ENCODE measurements around the gene POC5. TPM values are rescaled to one million over a fixed set of nuclear protein-coding genes. Genes with fewer than 3 reads are reported as not detected.

Gene POC5
- total RNA-seq: 2.7 TPM
- long read RNA-seq, partial matches to known transcripts: 1 of 3 reads
- long read RNA-seq, other reads (novel, unspliced or antisense): 1 of 3 reads

GRCh38 chr5:75717082-75717922, at the start of gene POC5:
POC5 (minus strand) TSS chr5:75717437; CDS start chr5:75712937, 4,500 bp downstream.
- no peaks in the 10 kb centered on the region for H3K27me3 ChIP-seq (ENCODE audit: low read depth)
- no peak for TF ChIP-seq CTCF (IDR thresholded peaks at IDR 0.05; ENCODE audit: borderline replicate concordance)
- intact Hi-C loops (cut with micrococcal nuclease): no loop called here
- DNase-seq: peak; percentile 97
- no peaks in the 10 kb centered on the region for H3K9me3 ChIP-seq (replicated peaks)
- H3K4me1 ChIP-seq: peaks cover 18% of the 10 kb centered on the region
- peaks cover 4% of the 10 kb centered on the region for H3K36me3 ChIP-seq
- peak within 1 kb of the TSS; percentile 91 for H3K27ac ChIP-seq (replicated peaks)
- H3K4me3 ChIP-seq: peak within 1 kb of the TSS; percentile 95

GRCh38 chr5:75758116-75758515, 40.9 kb upstream of the POC5 start:
- Histone ChIP-seq H3K9me3 (replicated peaks) (peaks cover 4% of the 10 kb centered on the region), H3K27ac (replicated peaks) (no peak overlapping the region)
- no peak for DNase-seq

GRCh38 chr5:75756981-75757380, 39.7 kb upstream of the POC5 start:
- Histone ChIP-seq H3K4me1 (no peaks in the 10 kb centered on the region), H3K36me3 (no peaks in the 10 kb centered on the region), H3K4me3 (no peak overlapping the region), H3K27ac (replicated peaks) (no peak overlapping the region), H3K9me3 (replicated peaks) (no peaks in the 10 kb centered on the region), H3K27me3 (ENCODE audit: low read depth) (peaks cover 4% of the 10 kb centered on the region)
- no peak for DNase-seq
- TF ChIP-seq CTCF (IDR thresholded peaks at IDR 0.05; ENCODE audit: borderline replicate concordance): no peak
- intact Hi-C loops (cut with micrococcal nuclease): no loop called here

More at GRCh38 chr5:75758116-75758515, 40.9 kb upstream of the POC5 start:
- Histone ChIP-seq H3K4me3 (no peak overlapping the region), H3K27me3 (ENCODE audit: low read depth) (peaks cover 4% of the 10 kb centered on the region), H3K4me1 (no peaks in the 10 kb centered on the region), H3K36me3 (no peaks in the 10 kb centered on the region)
- intact Hi-C loops (cut with micrococcal nuclease): no loop called here
- no peak for TF ChIP-seq CTCF (IDR thresholded peaks at IDR 0.05; ENCODE audit: borderline replicate concordance)

GRCh38 chr5:75756211-75756610, 39.0 kb upstream of the POC5 start:
- H3K27ac ChIP-seq (replicated peaks): no peak overlapping the region
- DNase-seq: no peak
- H3K4me3 ChIP-seq: no peak overlapping the region
- peaks cover 4% of the 10 kb centered on the region for H3K27me3 ChIP-seq (ENCODE audit: low read depth)
- no peak for TF ChIP-seq CTCF (IDR thresholded peaks at IDR 0.05; ENCODE audit: borderline replicate concordance)
- H3K36me3 ChIP-seq: no peaks in the 10 kb centered on the region
- no peaks in the 10 kb centered on the region for H3K4me1 ChIP-seq
- intact Hi-C loops (cut with micrococcal nuclease): no loop called here
- H3K9me3 ChIP-seq (replicated peaks): no peaks in the 10 kb centered on the region

- H3K4me3 ChIP-seq: no peak overlapping the region
- no peak for TF ChIP-seq CTCF (IDR thresholded peaks at IDR 0.05; ENCODE audit: borderline replicate concordance)
- no peaks in the 10 kb centered on the region for H3K4me1 ChIP-seq
- DNase-seq: no peak
- peaks cover 4% of the 10 kb centered on the region for H3K27me3 ChIP-seq (ENCODE audit: low read depth)
- no peaks in the 10 kb centered on the region for H3K36me3 ChIP-seq
- no peak overlapping the region for H3K27ac ChIP-seq (replicated peaks)
- intact Hi-C loops (cut with micrococcal nuclease): no loop called here
- no peaks in the 10 kb centered on the region for H3K9me3 ChIP-seq (replicated peaks)
Observed at GRCh38 chr5:75753182-75753581, 35.9 kb upstream of the POC5 start.

All from left ventricle myocardium inferior (tissue), 1 donor.